ENCODE measurements around the gene ADAM22.
"Not testable (repeated sequence)": the region's sequence is repeated elsewhere in the genome, so short reads cannot be mapped to it uniquely, and the experiment has no call there.

Gene ADAM22

GRCh38 chr7:88109612-88110011, 175.6 kb downstream of the ADAM22 start:
- no peak for DNase-seq (ENCODE audit: low read depth in 2 of 2)

GRCh38 chr7:88111140-88111743, 177.2 kb downstream of the ADAM22 start:
- no peak for DNase-seq (ENCODE audit: low read depth in 2 of 2)

GRCh38 chr7:88111954-88112471, 178.0 kb downstream of the ADAM22 start:
- no peak for DNase-seq (ENCODE audit: low read depth in 2 of 2)

- no peak for DNase-seq (ENCODE audit: low read depth in 2 of 2)
Observed at GRCh38 chr7:88115258-88115796, 181.3 kb downstream of the ADAM22 start.

DNA sequence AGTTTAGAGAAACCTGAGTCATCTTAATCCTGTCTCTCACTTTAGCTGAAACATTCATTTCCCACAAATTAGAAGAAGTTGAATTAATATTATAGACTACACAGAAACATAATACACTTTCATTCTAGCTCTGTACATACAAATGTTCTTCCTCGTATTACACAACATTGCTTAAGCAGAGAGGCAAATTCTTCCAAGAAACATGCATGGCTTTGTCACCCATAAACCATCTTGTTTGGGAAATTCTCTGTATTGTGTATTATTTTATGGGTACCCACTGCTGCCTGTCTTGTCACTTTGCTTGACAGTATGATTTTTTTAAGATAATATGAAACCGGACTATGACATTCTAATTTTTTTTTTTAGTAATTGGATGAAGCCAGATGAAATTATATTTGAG, 181.8 kb downstream of the ADAM22 start:
- DNase-seq (ENCODE audit: low read depth in 2 of 2): no peak

DNA sequence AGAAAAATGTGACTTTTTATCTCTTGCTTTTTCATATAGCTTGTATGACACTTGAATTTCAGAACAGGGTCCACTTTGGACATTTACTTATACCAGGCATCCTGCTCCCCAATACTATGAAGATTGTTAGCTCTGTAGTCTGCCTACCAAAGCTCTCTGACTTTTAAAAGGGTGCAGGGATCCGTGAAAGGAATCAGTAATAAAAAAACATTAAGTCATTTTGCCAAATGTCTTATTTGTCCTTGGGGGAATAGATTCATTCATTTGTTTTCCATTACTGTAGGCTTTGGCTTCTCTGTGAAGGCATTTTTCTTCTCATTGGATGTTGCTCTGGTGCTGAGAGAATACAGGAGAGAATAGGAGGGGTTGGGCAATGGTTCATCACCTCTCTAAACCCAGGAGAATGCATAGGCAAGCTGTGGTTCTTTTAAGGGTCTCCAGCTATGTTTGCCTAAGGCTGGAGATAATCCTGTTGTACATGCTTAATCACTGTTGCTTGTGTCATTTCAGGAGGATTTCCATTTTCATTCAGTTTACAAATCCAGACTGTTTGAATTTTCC, 182.3 kb downstream of the ADAM22 start:
- no peak for DNase-seq (ENCODE audit: low read depth in 2 of 2)

GRCh38 chr7:88117325-88117724, 183.3 kb downstream of the ADAM22 start:
- DNase-seq (ENCODE audit: low read depth in 2 of 2): no peak

GRCh38 chr7:88121335-88121734, 187.3 kb downstream of the ADAM22 start:
- DNase-seq (ENCODE audit: low read depth in 2 of 2): no peak

- no peak for DNase-seq (ENCODE audit: low read depth in 2 of 2)
Observed at GRCh38 chr7:88127637-88128290, 193.7 kb downstream of the ADAM22 start.

DNA sequence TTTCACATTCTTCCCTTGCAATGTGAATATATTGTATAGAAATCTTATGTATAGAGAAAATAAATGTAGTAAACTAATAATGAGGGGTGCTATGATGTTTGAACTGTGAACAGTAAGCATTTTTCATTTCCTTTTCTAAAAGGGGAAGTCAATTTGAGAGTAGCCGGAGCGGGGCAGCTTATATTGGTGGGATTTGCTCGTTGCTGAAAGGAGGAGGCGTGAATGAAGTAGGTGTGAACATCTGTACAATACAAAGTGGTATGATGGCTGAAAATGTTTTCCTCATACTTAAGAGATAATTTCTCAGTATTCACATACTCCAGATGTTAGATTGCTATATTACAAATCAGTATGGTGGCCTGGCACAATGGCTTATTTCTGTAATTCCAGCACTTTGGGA, 198.7 kb downstream of the ADAM22 start:
- no peak for DNase-seq (ENCODE audit: low read depth in 2 of 2)

- no peak for DNase-seq (ENCODE audit: low read depth in 2 of 2)
Observed at GRCh38 chr7:88140947-88141346, 206.9 kb downstream of the ADAM22 start.

DNA sequence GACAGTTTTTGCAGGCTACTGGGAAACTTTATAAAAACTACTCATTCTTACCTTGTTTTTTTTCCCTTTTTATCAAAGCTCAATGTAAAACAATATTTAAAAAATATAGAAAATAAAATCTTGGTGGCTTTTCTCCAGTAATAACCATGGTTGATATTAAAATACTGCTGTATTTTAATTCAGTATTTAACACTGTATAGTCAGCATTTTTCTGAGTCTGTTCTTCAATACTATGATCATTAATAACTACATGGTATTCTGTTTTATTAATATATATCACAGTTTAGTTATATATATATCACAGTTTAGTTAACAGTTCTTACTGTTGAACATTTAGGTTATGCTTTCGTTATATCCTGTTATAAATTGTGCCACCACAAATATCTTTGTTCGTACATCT, 207.4 kb downstream of the ADAM22 start:
- no peak for DNase-seq (ENCODE audit: low read depth in 2 of 2)

DNA sequence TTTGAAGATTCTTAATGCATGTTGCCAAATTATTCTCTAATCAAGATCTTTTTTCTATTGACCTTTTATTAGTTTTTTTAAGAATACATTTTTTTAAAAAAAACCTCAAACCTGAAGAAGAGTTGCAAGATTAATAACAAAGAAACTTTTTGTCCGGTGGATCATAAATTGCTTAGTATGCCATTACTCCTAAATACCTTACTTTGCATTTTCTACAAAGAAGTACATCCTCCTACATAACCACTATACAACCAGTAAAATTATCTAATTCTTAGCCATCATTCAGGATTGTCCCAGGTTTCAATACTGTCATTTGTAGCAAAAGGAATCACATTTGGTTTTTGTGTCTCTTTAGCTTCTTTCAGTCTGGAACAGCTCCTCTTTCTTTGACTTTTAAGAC, 207.9 kb downstream of the ADAM22 start:
- no peak for DNase-seq (ENCODE audit: low read depth in 2 of 2)

DNA sequence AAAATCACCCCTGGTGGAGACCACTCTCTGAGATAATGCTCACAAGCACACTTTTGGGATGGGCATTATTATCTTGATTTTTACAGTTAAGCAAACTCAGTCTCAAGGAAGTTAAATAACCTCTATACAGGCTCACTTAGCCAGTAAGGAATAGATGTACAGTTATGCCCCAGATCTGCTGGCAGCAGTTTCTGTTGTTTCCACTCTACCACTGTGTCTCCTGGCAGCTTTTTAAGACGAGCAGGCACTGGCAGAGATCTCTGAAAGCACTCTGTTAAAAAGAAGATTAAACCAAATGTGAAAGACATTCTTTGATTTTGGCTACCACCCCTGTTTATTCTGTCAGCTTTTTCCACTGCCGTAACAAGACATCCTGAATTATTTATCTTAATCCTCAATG, 212.6 kb downstream of the ADAM22 start:
- no peak for DNase-seq (ENCODE audit: low read depth in 2 of 2)

GRCh38 chr7:88147341-88147740, 213.3 kb downstream of the ADAM22 start:
- no peak for DNase-seq (ENCODE audit: low read depth in 2 of 2)

DNA sequence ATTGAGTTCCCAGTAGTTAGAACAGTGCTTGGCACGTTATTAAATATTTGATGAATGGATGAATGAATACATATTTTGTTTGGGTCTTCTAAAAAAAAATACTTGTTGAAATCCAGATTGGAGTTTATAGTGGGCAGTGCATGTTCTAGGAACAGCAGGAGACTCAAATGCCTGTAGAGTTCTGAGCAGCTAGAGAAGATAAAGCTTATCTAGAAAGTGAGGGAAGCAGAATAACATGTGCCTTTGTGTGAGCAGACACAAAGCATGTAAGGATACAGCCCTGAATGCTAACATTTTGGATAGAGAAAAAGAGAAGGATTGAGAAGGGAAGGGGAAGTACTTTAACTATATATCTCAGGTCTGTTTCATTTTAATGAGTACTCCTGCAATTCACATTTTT, 213.9 kb downstream of the ADAM22 start:
- no peak for DNase-seq (ENCODE audit: low read depth in 2 of 2)

- no peak for DNase-seq (ENCODE audit: low read depth in 2 of 2)
Observed at GRCh38 chr7:88150033-88150432, 216.0 kb downstream of the ADAM22 start.

GRCh38 chr7:88151119-88151790, 217.2 kb downstream of the ADAM22 start:
- no peak for DNase-seq (ENCODE audit: low read depth in 2 of 2)

DNA sequence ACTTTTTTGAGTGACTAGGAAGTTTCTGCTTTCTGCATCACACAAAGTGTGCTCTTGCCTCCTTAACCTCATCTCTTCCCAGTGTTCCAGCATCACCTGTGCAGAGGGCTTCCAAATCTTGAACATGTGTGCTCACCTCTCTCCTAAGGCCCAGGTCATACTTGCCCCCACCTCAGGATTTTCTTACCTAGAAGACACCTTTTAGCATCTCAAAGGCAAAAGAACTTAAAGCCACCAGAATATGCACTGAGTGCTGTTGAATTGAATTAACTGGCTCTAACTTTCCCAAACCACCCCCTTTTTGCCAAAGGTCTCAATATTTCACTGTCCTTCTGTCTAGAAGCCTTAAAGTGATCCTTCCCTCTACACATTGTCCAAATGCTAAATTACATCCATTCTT, 219.3 kb downstream of the ADAM22 start:
- DNase-seq (ENCODE audit: low read depth in 2 of 2): no peak

DNA sequence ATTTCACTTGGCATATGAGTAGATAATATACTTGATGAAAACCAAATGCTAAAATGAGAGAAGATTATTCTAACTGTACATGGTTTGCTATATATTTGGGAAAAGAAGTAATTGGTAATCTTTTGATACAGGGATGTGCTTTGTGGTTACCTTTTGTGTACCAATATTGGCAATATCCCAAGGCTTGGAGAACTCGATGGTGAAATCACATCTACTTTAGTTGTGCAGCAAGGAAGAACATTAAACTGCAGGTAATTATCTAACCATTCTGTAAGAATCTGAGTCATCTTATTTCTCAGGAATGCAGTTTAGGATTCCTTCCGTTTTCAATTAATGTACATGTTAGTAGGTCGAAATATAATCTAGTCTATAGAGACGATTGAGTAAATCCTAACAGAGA, 221.7 kb downstream of the ADAM22 start:
- no peak for DNase-seq (ENCODE audit: low read depth in 2 of 2)

GRCh38 chr7:88156356-88156755, 222.3 kb downstream of the ADAM22 start:
- no peak for DNase-seq (ENCODE audit: low read depth in 2 of 2)

DNA sequence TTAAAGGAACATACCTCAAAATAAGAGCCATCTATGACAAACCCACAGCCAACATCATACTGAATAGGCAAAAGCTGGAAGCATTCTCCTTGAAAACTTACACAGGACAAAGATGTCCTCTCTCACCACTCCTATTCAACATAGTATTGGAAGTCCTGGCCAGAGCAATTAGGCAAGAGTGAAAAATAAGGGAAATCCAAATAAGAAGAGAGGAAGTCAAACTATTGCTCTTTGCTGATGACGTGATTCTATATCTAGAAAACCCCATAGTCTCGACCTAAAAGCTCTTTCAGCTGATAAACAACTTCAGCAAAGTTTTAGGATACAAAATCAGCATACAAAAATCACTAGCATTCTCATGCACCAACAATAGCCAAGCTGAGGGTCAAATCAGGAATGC, 225.7 kb downstream of the ADAM22 start:
- not testable (repeated sequence) for DNase-seq (ENCODE audit: low read depth in 2 of 2)

DNA sequence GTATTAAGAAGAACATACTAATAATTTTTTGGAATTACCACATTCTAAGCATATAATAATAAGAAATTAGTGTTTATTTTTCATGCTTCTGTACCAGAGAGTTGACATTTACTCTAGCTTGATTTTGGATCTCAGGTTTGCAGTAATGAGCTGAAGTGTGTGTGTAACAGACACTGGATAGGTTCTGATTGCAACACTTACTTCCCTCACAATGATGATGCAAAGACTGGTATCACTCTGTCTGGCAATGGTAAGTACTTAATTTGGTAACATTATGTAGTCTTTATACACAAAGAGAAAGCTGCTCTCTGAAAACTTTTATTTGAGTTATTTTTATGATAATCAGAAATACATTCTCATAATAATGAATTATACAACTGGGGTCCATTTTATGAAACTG, 231.6 kb downstream of the ADAM22 start:
- no peak for DNase-seq (ENCODE audit: low read depth in 2 of 2)
